ENCODE results near the gene GPR137B. TPM values are rescaled to one million over a fixed set of nuclear protein-coding genes. Genes with fewer than 3 reads are reported as not detected.
A peak's percentile ranks its signal among the peaks of the same experiment; 100 is the strongest.

GPR137B gene
- total RNA-seq, 3 donors from 2014 or later, result 6.0 to 13.3 (median 8.5) TPM

GRCh38 chr1:236204039-236204438 is 61.7 kb downstream of the GPR137B start:
- intact Hi-C loops (cut with DNase I, micrococcal nuclease), result no loop called here
- Histone ChIP-seq H3K36me3 (ENCODE audit: low read depth) (no peaks in the 10 kb centered on the region), H3K9me3 (peaks cover 22% of the 10 kb centered on the region), H3K4me1 (ENCODE audit: low read depth) (no peaks in the 10 kb centered on the region), H3K4me3 (no peak overlapping the region)
- ATAC-seq (no peak), DNase-seq (no peak)
- no peak for TF ChIP-seq CTCF (IDR thresholded peaks at IDR 0.05)

GRCh38 chr1:236204656-236205055 is 62.3 kb downstream of the GPR137B start:
- peaks cover 6% of the 10 kb centered on the region for H3K4me1 ChIP-seq (ENCODE audit: low read depth)
- H3K36me3 ChIP-seq (ENCODE audit: low read depth), result no peaks in the 10 kb centered on the region
- DNase-seq (no peak), ATAC-seq (no peak)
- no peak for TF ChIP-seq CTCF (IDR thresholded peaks at IDR 0.05)
- intact Hi-C loops (cut with DNase I, micrococcal nuclease), result no loop called here
- H3K9me3 ChIP-seq, result peaks cover 22% of the 10 kb centered on the region
- H3K4me3 ChIP-seq, result no peak overlapping the region

GRCh38 chr1:236206548-236206947 is 64.2 kb downstream of the GPR137B start:
- ATAC-seq (peak; percentile 57), DNase-seq (peak in 1 of 3 donors; percentile 10)
- intact Hi-C loops (cut with DNase I, micrococcal nuclease), result no loop called here

GRCh38 chr1:236207121-236207520 is 64.8 kb downstream of the GPR137B start:
- DNase-seq (no peak), ATAC-seq (no peak)
- Histone ChIP-seq H3K4me3 (no peak overlapping the region), H3K36me3 (ENCODE audit: low read depth) (no peaks in the 10 kb centered on the region), H3K4me1 (ENCODE audit: low read depth) (peaks cover 6% of the 10 kb centered on the region), H3K9me3 (peaks cover 2% of the 10 kb centered on the region)
- intact Hi-C loops (cut with DNase I, micrococcal nuclease), result no loop called here
- TF ChIP-seq CTCF (IDR thresholded peaks at IDR 0.05), result no peak

More at GRCh38 chr1:236206548-236206947, 64.2 kb downstream of the GPR137B start:
- Histone ChIP-seq H3K4me1 (ENCODE audit: low read depth) (peaks cover 6% of the 10 kb centered on the region), H3K9me3 (peaks cover 7% of the 10 kb centered on the region), H3K36me3 (ENCODE audit: low read depth) (no peaks in the 10 kb centered on the region), H3K4me3 (no peak overlapping the region)
- TF ChIP-seq CTCF (IDR thresholded peaks at IDR 0.05), result no peak

- intact Hi-C loops (cut with DNase I, micrococcal nuclease), result no loop called here
- no peaks in the 10 kb centered on the region for H3K36me3 ChIP-seq (ENCODE audit: low read depth)
- no peak overlapping the region for H3K4me3 ChIP-seq
- DNase-seq (no peak), ATAC-seq (no peak)
- peaks cover 6% of the 10 kb centered on the region for H3K4me1 ChIP-seq (ENCODE audit: low read depth)
- no peak for TF ChIP-seq CTCF (IDR thresholded peaks at IDR 0.05)
- H3K9me3 ChIP-seq, result peaks cover 2% of the 10 kb centered on the region
These were observed 65.2 kb downstream of the GPR137B start for GRCh38 chr1:236207569-236207968.

GRCh38 chr1:236209185-236209584 is 66.8 kb downstream of the GPR137B start:
- TF ChIP-seq CTCF (IDR thresholded peaks at IDR 0.05), result no peak
- intact Hi-C loops (cut with DNase I, micrococcal nuclease), result no loop called here
- DNase-seq (no peak), ATAC-seq (peak; percentile 71)
- Histone ChIP-seq H3K4me1 (ENCODE audit: low read depth) (peaks cover 6% of the 10 kb centered on the region), H3K4me3 (no peak overlapping the region), H3K9me3 (no peaks in the 10 kb centered on the region), H3K36me3 (ENCODE audit: low read depth) (no peaks in the 10 kb centered on the region)

Data from mucosa of descending colon (tissue), 3 donors.